HepG2 (cell line): ENCODE results near the gene HNRNPF. TPM values are rescaled to one million over a fixed set of nuclear protein-coding genes. Genes with fewer than 3 reads are reported as not detected.

Experiments
- ATAC-seq: fragments of 200-7000 bp; cut with Tn5 transposase; 3 replicates; pipeline ENCODE4 v1.9.1; 2020; ENCODE audit warnings: mild to moderate bottlenecking, moderate library complexity
- BruUV-seq: library from RNA; stranded (reverse); fragments of 400-500 nt; replicated peaks from 2 replicates; lab custom pipeline; 2021; lab: Mats Ljungman, UMichigan
- CTCF ChIA-PET: fragments of 300-600 bp; formaldehyde crosslinking; extraction: SDS; loops from one replicate; lab custom pipeline; 2021; ENCODE audit warnings: low total read pairs, inconsistent platforms, low intra/inter-chr PET ratio; lab: Yijun Ruan, JAX
- POLR2A ChIA-PET: fragments of 350-600 bp; sonication (Branson Sonifier 250); formaldehyde crosslinking; loops from one replicate; lab custom pipeline; 2020; ENCODE audit warnings: antibody characterized with exemption, inconsistent platforms; lab: Yijun Ruan, JAX
- DNase-seq: peaks from one replicate; pipeline ENCODE4 v3.0.0-alpha.2; 2015; ENCODE audit warnings: low spot score
- FAIRE-seq: peaks from 3 replicates; lab custom pipeline; 2011; peaks lifted over from hg19 to GRCh38; lab: Jason Lieb, UNC
- H2AFZ ChIP-seq: one replicate; pipeline ENCODE4 v1.6.1; 2011; ENCODE audit warnings: low read length, inconsistent platforms
- H3K27ac ChIP-seq: fragments of 300-600 bp; 3 replicates; pipeline ENCODE4 v1.8.0; 2011; ENCODE audit warnings: mixed run types, mild to moderate bottlenecking, mixed read lengths, low read length, inconsistent platforms; ENCODE audit not compliant: insufficient read depth; ENCODE audit errors: extremely low read length
- H3K27me3 ChIP-seq, 2 experiments: fragments of 200-600 bp in 1 of 2; 2 replicates in 1 of 2; 3 replicates in 1 of 2; pipeline versions ENCODE4 v1.6.0 to v1.8.0; 2011; ENCODE audit warnings: low read length in 2 of 2, mild to moderate bottlenecking in 2 of 2, moderate library complexity in 2 of 2, inconsistent platforms in 1 of 2; ENCODE audit not compliant: insufficient read depth in 2 of 2, control insufficient read depth in 1 of 2
- H3K36me3 ChIP-seq, 2 experiments: fragments of 200-600 bp in 1 of 2; replicated peaks in 1 of 2; 2 replicates in 1 of 2; 3 replicates in 1 of 2; pipeline versions ENCODE4 v1.5.1 to v1.8.0; 2011; ENCODE audit warnings: low read length in 2 of 2, inconsistent platforms in 1 of 2; ENCODE audit not compliant: insufficient read depth in 2 of 2, control insufficient read depth in 1 of 2
- H3K4me1 ChIP-seq: 2 replicates; pipeline ENCODE4 v1.5.1; 2012; ENCODE audit warnings: low read length, inconsistent platforms; ENCODE audit not compliant: insufficient read depth
- H3K4me2 ChIP-seq: 2 replicates; pipeline ENCODE4 v1.6.0; 2011; ENCODE audit warnings: low read depth, low read length, inconsistent platforms
- H3K4me3 ChIP-seq, 3 experiments: fragments of 200-600 bp in 1 of 3; sonication (generic), shearing (Covaris generic) in 1 of 3; replicated peaks in 1 of 3; 2 replicates each; pipeline ENCODE4 v1.5.1; 2011 to 2016; ENCODE audit warnings: low read length in 3 of 3, inconsistent platforms in 2 of 3, low read depth in 2 of 3, mild to moderate bottlenecking in 2 of 3, control low read depth in 1 of 3, mixed read lengths in 1 of 3; ENCODE audit not compliant: insufficient read depth in 1 of 3
- H3K79me2 ChIP-seq: one replicate; pipeline ENCODE4 v1.6.1; 2011; ENCODE audit warnings: low read length, inconsistent platforms; ENCODE audit not compliant: insufficient read depth
- H3K9ac ChIP-seq: 2 replicates; pipeline ENCODE4 v1.6.0; 2011; ENCODE audit warnings: mild to moderate bottlenecking, low read depth, low read length, inconsistent platforms; ENCODE audit not compliant: insufficient read depth
- H3K9me3 ChIP-seq: 2 replicates; pipeline ENCODE4 v1.5.1; 2012; ENCODE audit warnings: mild to moderate bottlenecking, low read length
- H4K20me1 ChIP-seq: 2 replicates; pipeline ENCODE4 v1.6.0; 2011; ENCODE audit warnings: inconsistent platforms, mild to moderate bottlenecking, low read length, moderate library complexity; ENCODE audit not compliant: insufficient read depth
- CEBPZ ChIP-seq: IDR thresholded peaks from 2 replicates; pipeline ENCODE4 v1.6.1; 2012; ENCODE audit warnings: low read length, improper control_type of control experiment
- ELF1 ChIP-seq: sonication (generic); formaldehyde crosslinking; IDR thresholded peaks from 2 replicates; pipeline ENCODE4 v1.4.0; 2020; ENCODE audit warnings: missing genetic modification reagents
- HMGA1 ChIP-seq: sonication (generic); formaldehyde crosslinking; conservative IDR thresholded peaks from 2 replicates; pipeline ENCODE4 v1.4.0; 2020; ENCODE audit warnings: missing genetic modification reagents
- HOXD1 ChIP-seq: sonication (generic); formaldehyde crosslinking; IDR thresholded peaks from 2 replicates; pipeline ENCODE4 v1.5.0; 2020; ENCODE audit warnings: missing genetic modification reagents
- IKZF5 ChIP-seq: IDR thresholded peaks from 2 replicates; pipeline ENCODE4 v1.6.1; 2018; ENCODE audit warnings: missing genetic modification reagents, mild to moderate bottlenecking, missing compliant biosample characterization
- MAF1 ChIP-seq: sonication (generic); formaldehyde crosslinking; IDR thresholded peaks from 2 replicates; pipeline ENCODE4 v1.5.0; 2020; ENCODE audit warnings: missing genetic modification reagents, borderline replicate concordance
- POLR2A ChIP-seq, 2 experiments: IDR thresholded peaks; 2 replicates each; pipeline ENCODE4 v1.6.1; 2011; ENCODE audit warnings: low read depth in 2 of 2, low read length in 2 of 2, mild to moderate bottlenecking in 1 of 2, moderate library complexity in 1 of 2; ENCODE audit not compliant: insufficient read depth in 1 of 2
- POLR2G ChIP-seq: fragments of 200-400 bp; formaldehyde crosslinking; IDR thresholded peaks from 2 replicates; pipeline ENCODE4 v1.6.1; 2018; ENCODE audit warnings: mild to moderate bottlenecking, low read depth, low read length, moderate library complexity
- RBM22 ChIP-seq: fragments of 200-400 bp; formaldehyde crosslinking; optimal IDR thresholded peaks from 2 replicates; pipeline ENCODE3; 2017; ENCODE audit warnings: mild to moderate bottlenecking, low read length, moderate library complexity
- ZNF12 ChIP-seq: sonication (generic); formaldehyde crosslinking; IDR thresholded peaks from 2 replicates; pipeline ENCODE4 v1.5.0; 2020; ENCODE audit warnings: missing genetic modification reagents
- ZNF253 ChIP-seq: sonication (generic); formaldehyde crosslinking; IDR thresholded peaks from 2 replicates; pipeline ENCODE4 v1.8.0; 2022; ENCODE audit warnings: mild to moderate bottlenecking, missing genetic modification reagents, borderline replicate concordance
- ZNF335 ChIP-seq: sonication (generic); formaldehyde crosslinking; IDR thresholded peaks from 2 replicates; pipeline ENCODE4 v1.4.0; 2020; ENCODE audit warnings: missing genetic modification reagents
- ZNF784 ChIP-seq: sonication (generic); formaldehyde crosslinking; IDR thresholded peaks from 2 replicates; pipeline ENCODE4 v1.5.1; 2020; ENCODE audit warnings: missing genetic modification reagents, mild to moderate bottlenecking, borderline replicate concordance
- ZNF878 ChIP-seq: sonication (generic); formaldehyde crosslinking; IDR thresholded peaks from 2 replicates; pipeline ENCODE4 v1.8.1; 2023; ENCODE audit warnings: mild to moderate bottlenecking, missing genetic modification reagents, moderate library complexity
- WGBS: methylation state at CpG from one replicate; pipeline ENCODE4 v1.1.6; 2017; ENCODE audit warnings: low lambda C conversion rate; 5-methylcytosine and 5-hydroxymethylcytosine counted together
- in situ Hi-C: cut with HindIII; loops from 2 replicates; pipeline ENCODE4 v1.10.0; 2017; ENCODE audit warnings: low pct_unique_long_range_greater_than_20kb; ENCODE audit not compliant: extremely low pct_ligation_motif_present
- intact Hi-C: fragments of 100-400 bp; cut with micrococcal nuclease; formaldehyde crosslinking; loops from one replicate; pipeline ENCODE4 v1.10.0; 2022; ENCODE audit not compliant: unreplicated experiment
- polyA plus RNA-seq, 8 experiments: library from polyadenylated mRNA; depleted of rRNA in 3 of 8; stranded (reverse) in 7 of 8; unstranded in 1 of 8; fragments of >200 nt; fragmentation: Illumina TruSeq in 4 of 8; extraction: Trizol in 4 of 8; gene quantifications; 2 replicates each; pipeline versions ENCODE4 v1.2.1 to v1.2.3, GENCODE V29; 2011 to 2016; ENCODE audit warnings: low read depth in 4 of 8, missing spikeins in 1 of 8, mixed read lengths in 1 of 8; ENCODE audit not compliant: insufficient read depth in 1 of 8
- total RNA-seq, 5 experiments: library from RNA; depleted of rRNA; stranded (reverse); fragments of >200 nt; fragmentation: Illumina TruSeq; extraction: Trizol; gene quantifications; 2 replicates each; pipeline ENCODE4 v1.2.3, GENCODE V29; 2016; ENCODE audit warnings: low read depth in 1 of 5

HNRNPF gene
- total and polyA plus RNA-seq, 2 of the 13 experiments (the other 11 are each of a cell fraction or from before 2014, with no cell fraction given) = 166 to 308 TPM

GRCh38 chr10:43392748-43393147 is 16.2 kb downstream of the HNRNPF start:
- Histone ChIP-seq H3K27me3 (no peaks in the 10 kb centered on the region; a peak in 1 of 5 replicates), H3K9me3 (no peaks in the 10 kb centered on the region), H2AFZ (no peak overlapping the region), H3K4me3 (no peak overlapping the region), H3K9ac (no peak overlapping the region), H3K4me2 (peak overlapping the region; percentile 40), H3K27ac (no peak overlapping the region), H3K79me2 (peaks cover 86% of the 10 kb centered on the region), H3K4me1 (peaks cover 67% of the 10 kb centered on the region), H3K36me3 (peaks cover 23 to 71% of the 10 kb centered on the region in 2 experiments), H4K20me1 (peaks cover 80% of the 10 kb centered on the region)
- in situ Hi-C loops (no loop called here), intact Hi-C loops (no loop called here)
- no TSS peak for BruUV-seq
- CTCF ChIA-PET = interaction anchor here (1.2 kb wide), 1 partner anchor 68 kb away, joined by 3 read pairs; no protein-coding TSS in a partner anchor
- no peak for ATAC-seq
- 0 out of 2 replicates have a peak, but pooled peaks have one; percentile 42 for TF ChIP-seq POLR2G
- peak; percentile 93 for TF ChIP-seq RBM22
- TF ChIP-seq ZNF784 (CRISPR knock-in tag) = no peak
- peak in 1 of 2 experiments; percentile 34; a peak in 1 of 4 replicates for TF ChIP-seq POLR2A (IDR thresholded peaks at IDR 0.05; ENCODE audit: insufficient read depth in 1 of 2, low read depth in 2 of 2, low read length in 2 of 2)
- 89% methylated on average over 3 of the region's 3 CpGs for WGBS
- no peak for FAIRE-seq
- DNase-seq = no peak
- POLR2A ChIA-PET = no interaction called here

- in situ Hi-C loops = no loop called here
- peaks cover 88% of the 10 kb centered on the region for H3K79me2 ChIP-seq
- intact Hi-C loops = no loop called here
- WGBS = 81% methylated on average over 6 of the region's 6 CpGs
- CTCF ChIA-PET = no interaction called here
- H3K27ac ChIP-seq = peak overlapping the region; percentile 46
- H4K20me1 ChIP-seq = peaks cover 92% of the 10 kb centered on the region
- ATAC-seq (no peak), DNase-seq (no peak), FAIRE-seq (no peak)
- POLR2A ChIA-PET = no interaction called here
- H3K4me2 ChIP-seq = 0 out of 2 replicates have a peak overlapping the region, but pooled peaks have one; percentile 20
- H3K9me3 ChIP-seq = no peaks in the 10 kb centered on the region
- H2AFZ ChIP-seq = no peak overlapping the region
- H3K27me3 ChIP-seq = no peaks in the 10 kb centered on the region; a peak in 1 of 5 replicates
- H3K4me3 ChIP-seq = no peak overlapping the region
- 0 out of 2 replicates have a peak overlapping the region, but pooled peaks have one; percentile 26 for H3K9ac ChIP-seq
- H3K36me3 ChIP-seq = peaks cover 33 to 83% of the 10 kb centered on the region in 2 experiments
- no TSS peak for BruUV-seq
- peaks cover 66% of the 10 kb centered on the region for H3K4me1 ChIP-seq
- TF ChIP-seq IKZF5 (CRISPR knock-in tag) = no peak
- no peak for TF ChIP-seq ZNF12
- TF ChIP-seq ELF1 (CRISPR knock-in tag) = no peak
- no peak for TF ChIP-seq HOXD1 (CRISPR knock-in tag)
- no peak for TF ChIP-seq ZNF253 (CRISPR knock-in tag)
- no peak for TF ChIP-seq ZNF335 (CRISPR knock-in tag)
- TF ChIP-seq CEBPZ = no peak
- TF ChIP-seq ZNF878 (CRISPR knock-in tag) = no peak
- no peak for TF ChIP-seq HMGA1 (CRISPR knock-in tag)
- no peak for TF ChIP-seq MAF1 (CRISPR knock-in tag)
These were observed 17.5 kb downstream of the HNRNPF start for GRCh38 chr10:43391496-43391895.
